Measurements from ENCODE around the gene ALG3.

DNA sequence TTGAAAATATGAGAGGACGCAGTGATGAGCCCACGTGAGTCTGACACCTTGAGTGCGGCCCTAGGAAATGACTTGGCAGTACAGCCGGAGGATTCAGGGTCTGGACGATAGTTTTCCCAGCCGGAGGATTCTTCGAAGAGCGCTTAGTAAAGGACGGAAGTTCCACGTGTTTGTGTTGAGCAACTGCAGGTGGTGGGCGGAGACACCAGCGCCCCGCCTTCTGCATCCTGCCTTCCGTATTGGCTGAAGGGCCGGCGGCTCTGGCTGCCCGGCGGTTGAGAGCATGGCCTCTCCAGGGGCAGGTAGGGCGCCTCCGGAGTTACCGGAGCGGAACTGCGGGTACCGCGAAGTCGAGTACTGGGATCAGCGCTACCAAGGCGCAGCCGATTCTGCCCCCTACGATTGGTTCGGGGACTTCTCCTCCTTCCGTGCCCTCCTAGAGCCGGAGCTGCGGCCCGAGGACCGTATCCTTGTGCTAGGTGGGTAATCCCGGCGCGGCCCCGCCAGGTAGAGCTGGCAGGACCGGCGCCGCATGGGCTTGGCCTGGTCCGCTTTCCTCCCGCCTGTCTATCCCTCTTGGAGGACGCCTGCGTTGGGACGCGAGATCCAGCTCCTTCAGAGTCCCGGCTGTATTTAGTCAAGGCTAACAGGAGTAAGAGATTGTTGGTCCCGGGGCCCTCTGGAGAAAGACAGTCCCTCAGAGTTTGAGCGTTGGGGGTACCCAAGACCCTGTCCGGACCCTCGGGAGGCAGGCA is 827 bp upstream of the ALG3 start, which contains the start of gene EEF1AKMT4:
- TF ChIP-seq POLR2A (IDR thresholded peaks at IDR 0.05) (no peak), POLR2AphosphoS5 (IDR thresholded peaks at IDR 0.05) (peak in 2 of 3 donors; percentile 73), EP300 (IDR thresholded peaks at IDR 0.05) (no peak)
- TF ChIP-seq, protein P1, sequence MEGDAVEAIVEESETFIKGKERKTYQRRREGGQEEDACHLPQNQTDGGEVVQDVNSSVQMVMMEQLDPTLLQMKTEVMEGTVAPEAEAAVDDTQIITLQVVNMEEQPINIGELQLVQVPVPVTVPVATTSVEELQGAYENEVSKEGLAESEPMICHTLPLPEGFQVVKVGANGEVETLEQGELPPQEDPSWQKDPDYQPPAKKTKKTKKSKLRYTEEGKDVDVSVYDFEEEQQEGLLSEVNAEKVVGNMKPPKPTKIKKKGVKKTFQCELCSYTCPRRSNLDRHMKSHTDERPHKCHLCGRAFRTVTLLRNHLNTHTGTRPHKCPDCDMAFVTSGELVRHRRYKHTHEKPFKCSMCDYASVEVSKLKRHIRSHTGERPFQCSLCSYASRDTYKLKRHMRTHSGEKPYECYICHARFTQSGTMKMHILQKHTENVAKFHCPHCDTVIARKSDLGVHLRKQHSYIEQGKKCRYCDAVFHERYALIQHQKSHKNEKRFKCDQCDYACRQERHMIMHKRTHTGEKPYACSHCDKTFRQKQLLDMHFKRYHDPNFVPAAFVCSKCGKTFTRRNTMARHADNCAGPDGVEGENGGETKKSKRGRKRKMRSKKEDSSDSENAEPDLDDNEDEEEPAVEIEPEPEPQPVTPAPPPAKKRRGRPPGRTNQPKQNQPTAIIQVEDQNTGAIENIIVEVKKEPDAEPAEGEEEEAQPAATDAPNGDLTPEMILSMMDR (IDR thresholded peaks at IDR 0.05), result peak; percentile 29 to 59

Data from suprapubic skin (tissue), 4 donors.